GM08714 (cell line): Measurements from ENCODE around the gene PDGFB.

Experiments used
- H3K4me3 ChIP-seq: fragments of 200-500 bp; sonication (Bioruptor generic); 2 replicates; pipeline ENCODE4 v1.5.1; 2014; ENCODE audit warnings: mild to moderate bottlenecking, low read length, inconsistent platforms
- ZNF274 ChIP-seq: IDR thresholded peaks from 2 replicates; pipeline ENCODE4 v1.6.1; 2012; ENCODE audit warnings: mild to moderate bottlenecking, low read depth, low read length

Gene PDGFB

GRCh38 chr22:39173787-39174497 is 70.8 kb downstream of the PDGFB start:
- H3K4me3 ChIP-seq, result no peak overlapping the region
- no peak for TF ChIP-seq ZNF274
